Omental fat pad (tissue), 4 donors: ENCODE results near the gene PTPRC. TPM values are rescaled to one million over a fixed set of nuclear protein-coding genes. Genes with fewer than 3 reads are reported as not detected.

Experiments used
- ATAC-seq: fragments of 150-250 bp; one replicate; pipeline ENCODE4 v1.9.1; 2016; ENCODE audit warnings: mild to moderate bottlenecking, moderate library complexity; ENCODE audit not compliant: low FRiP score
- DNase-seq: peaks from one replicate; pipeline ENCODE4 v3.0.0-alpha.2; 2019; ENCODE audit warnings: low spot score
- CTCF ChIP-seq, 3 donors: fragments of 450-650 bp; IDR thresholded peaks; one replicate each; pipeline ENCODE4 v1.5.1; 2016 to 2017; ENCODE audit warnings: antibody characterized with exemption in 3 of 3, mild to moderate bottlenecking in 3 of 3, moderate library complexity in 2 of 3
- total RNA-seq, 4 donors: library from RNA; depleted of rRNA; stranded (reverse); fragments of >200 nt; gene quantifications; one replicate each; pipeline ENCODE4 v1.1.0, GENCODE V29; 2016

Gene PTPRC
- total RNA-seq, 4 donors from 2014 or later: 36.5 to 127 (median 67.1) TPM

GRCh38 chr1:198686069-198686728 is 47.4 kb downstream of the PTPRC start:
- ATAC-seq: no peak
- TF ChIP-seq CTCF (IDR thresholded peaks at IDR 0.05): no peak
- no peak for DNase-seq

GRCh38 chr1:198687429-198687828 is 48.6 kb downstream of the PTPRC start:
- TF ChIP-seq CTCF (IDR thresholded peaks at IDR 0.05): no peak
- DNase-seq (no peak), ATAC-seq (no peak)

GRCh38 chr1:198691063-198691462 is 52.2 kb downstream of the PTPRC start:
- TF ChIP-seq CTCF (IDR thresholded peaks at IDR 0.05): no peak
- ATAC-seq: no peak
- DNase-seq: no peak

GRCh38 chr1:198693321-198693720 is 54.5 kb downstream of the PTPRC start:
- TF ChIP-seq CTCF (IDR thresholded peaks at IDR 0.05): no peak
- no peak for ATAC-seq
- DNase-seq: no peak

GRCh38 chr1:198694542-198694941 is 55.7 kb downstream of the PTPRC start:
- ATAC-seq (no peak), DNase-seq (no peak)
- TF ChIP-seq CTCF (IDR thresholded peaks at IDR 0.05): no peak

- no peak for TF ChIP-seq CTCF (IDR thresholded peaks at IDR 0.05)
- no peak for ATAC-seq
- DNase-seq: no peak
Measured at GRCh38 chr1:198696211-198696610, 57.4 kb downstream of the PTPRC start.
